Fibroblast of skin of right biceps (primary cell): ENCODE data around the gene FAS.

ENCODE experiments used
- DNase-seq: peaks from one replicate; pipeline ENCODE4 v3.0.0-alpha.2; 2013

FAS gene

GRCh38 chr10:88974012-88974411 is 16.6 kb upstream of the FAS start:
- DNase-seq: peak; percentile 67

GRCh38 chr10:88974446-88975376 is 15.9 kb upstream of the FAS start:
- no peak for DNase-seq

- no peak for DNase-seq
These were observed 15.2 kb upstream of the FAS start for GRCh38 chr10:88975377-88975720.

- no peak for DNase-seq
These were observed 12.1 kb upstream of the FAS start for GRCh38 chr10:88978463-88978862.

GRCh38 chr10:88979153-88979562 is 11.4 kb upstream of the FAS start:
- DNase-seq: peak; percentile 89

GRCh38 chr10:88979603-88980002 is 11.0 kb upstream of the FAS start:
- DNase-seq: no peak

- no peak for DNase-seq
These were observed 10.4 kb upstream of the FAS start for GRCh38 chr10:88980247-88980646.

- DNase-seq: peak; percentile 20
These were observed 9.8 kb upstream of the FAS start for GRCh38 chr10:88980800-88981199.

- DNase-seq: no peak
These were observed 9.2 kb upstream of the FAS start for GRCh38 chr10:88981435-88981834.

GRCh38 chr10:88982366-88982765 is 8.2 kb upstream of the FAS start:
- DNase-seq: no peak

- no peak for DNase-seq
These were observed 7.4 kb upstream of the FAS start for GRCh38 chr10:88983206-88983605.

- DNase-seq: no peak
These were observed 6.7 kb upstream of the FAS start for GRCh38 chr10:88983939-88984338.

GRCh38 chr10:88984525-88984924 is 6.1 kb upstream of the FAS start:
- no peak for DNase-seq

GRCh38 chr10:88986549-88987242 is 3.9 kb upstream of the FAS start:
- DNase-seq: peak; percentile 45

- DNase-seq: no peak
These were observed 3.3 kb upstream of the FAS start for GRCh38 chr10:88987243-88987725.

- no peak for DNase-seq
These were observed 2.8 kb upstream of the FAS start for GRCh38 chr10:88987840-88988239.

GRCh38 chr10:88989423-88989822 is 1.2 kb upstream of the FAS start:
- DNase-seq: no peak

- DNase-seq: peak; percentile 69
These were observed 694 bp upstream of the FAS start for GRCh38 chr10:88989824-88990383.

- peak; percentile 67 for DNase-seq
These were observed 732 bp downstream of the FAS start for GRCh38 chr10:88991161-88991898.

GRCh38 chr10:88991899-88992320 is 1.3 kb downstream of the FAS start:
- DNase-seq: no peak

- DNase-seq: peak; percentile 20
These were observed 2.4 kb downstream of the FAS start for GRCh38 chr10:88992921-88993524.

GRCh38 chr10:88994019-88994418 is 3.4 kb downstream of the FAS start:
- peak; percentile 71 for DNase-seq
